SJSA1 (cell line): ENCODE measurements around the gene ALDH3B2. TPM values are rescaled to one million over a fixed set of nuclear protein-coding genes. Genes with fewer than 3 reads are reported as not detected.
"Not testable (repeated sequence)": the region's sequence is repeated elsewhere in the genome, so short reads cannot be mapped to it uniquely, and the experiment has no call there.

Experiments
- DNase-seq, 2 experiments: peaks; one replicate each; pipeline ENCODE4 v3.0.0-alpha.2; 2015 to 2020; ENCODE audit warnings: low spot score in 2 of 2, low read depth in 1 of 2
- H3K27ac ChIP-seq: fragments of 250-450 bp; sonication (Bioruptor Pico); 2 replicates; pipeline ENCODE4 v1.5.1; 2020; ENCODE audit warnings: mild to moderate bottlenecking, moderate library complexity
- H3K27me3 ChIP-seq: fragments of 250-450 bp; sonication (Bioruptor Pico); replicated peaks from 2 replicates; pipeline ENCODE4 v1.5.1; 2020; ENCODE audit warnings: mild to moderate bottlenecking, moderate library complexity
- H3K36me3 ChIP-seq: fragments of 250-450 bp; sonication (Bioruptor Pico); 2 replicates; pipeline ENCODE4 v1.5.1; 2020; ENCODE audit warnings: mild to moderate bottlenecking
- H3K4me1 ChIP-seq: fragments of 250-450 bp; sonication (Bioruptor Pico); replicated peaks from 2 replicates; pipeline ENCODE4 v1.6.1; 2021; ENCODE audit warnings: mild to moderate bottlenecking
- H3K4me3 ChIP-seq: fragments of 250-450 bp; sonication (Bioruptor Pico); 2 replicates; pipeline ENCODE4 v1.5.1; 2020; ENCODE audit warnings: mild to moderate bottlenecking
- H3K9me3 ChIP-seq: fragments of 250-450 bp; sonication (Bioruptor Pico); replicated peaks from 2 replicates; pipeline ENCODE4 v1.5.1; 2020; ENCODE audit warnings: mild to moderate bottlenecking
- total RNA-seq: library from RNA; depleted of rRNA; stranded (reverse); fragments of >200 nt; shearing (Covaris generic); gene quantifications from 2 replicates; pipeline ENCODE4 v1.2.3, GENCODE V29; 2014

Gene ALDH3B2
- total RNA-seq, 1 experiment from 2014 or later: not detected

DNA sequence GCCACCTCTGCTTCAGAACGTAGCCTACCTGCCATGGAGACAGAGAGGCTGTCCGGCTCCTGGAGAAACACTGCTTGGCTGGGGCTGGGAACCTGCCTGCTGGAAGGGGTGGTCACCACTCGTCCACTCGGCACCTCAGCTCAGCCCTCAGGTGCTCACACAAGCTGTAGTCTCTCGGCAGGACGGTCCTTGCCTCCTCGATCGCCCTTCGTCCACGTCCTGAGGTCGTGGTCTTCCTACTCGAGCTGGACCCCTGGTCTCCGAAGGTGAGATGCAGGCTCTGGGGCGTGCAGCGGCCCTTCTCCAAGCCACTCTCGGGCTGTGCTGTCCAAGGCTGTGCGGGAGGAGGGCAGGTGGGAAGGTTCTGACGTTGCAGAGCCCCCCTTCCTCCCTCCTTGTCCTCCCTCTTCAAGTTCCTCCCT lies 35.0 kb downstream of the ALDH3B2 start, which contains the start of gene TBX10:
Gene TBX10, minus strand, starts transcription at position 326 of the 422 bp plus-strand sequence. Its CDS starts 291 bp downstream, at position 35.
- Histone ChIP-seq H3K4me1 (no peaks in the 10 kb centered on the region), H3K4me3 (no peak within 1 kb of the TSS), H3K27ac (no peak within 1 kb of the TSS), H3K36me3 (no peaks in the 10 kb centered on the region), H3K9me3 (peaks cover 23% of the 10 kb centered on the region), H3K27me3 (peaks cover 31% of the 10 kb centered on the region)
- no peak for DNase-seq

- DNase-seq: no peak
- H3K27ac ChIP-seq: no peak overlapping the region
- no peaks in the 10 kb centered on the region for H3K36me3 ChIP-seq
- peaks cover 16% of the 10 kb centered on the region for H3K9me3 ChIP-seq
- H3K4me3 ChIP-seq: no peak overlapping the region
- peaks cover 31% of the 10 kb centered on the region for H3K27me3 ChIP-seq
- no peaks in the 10 kb centered on the region for H3K4me1 ChIP-seq
Observed at GRCh38 chr11:67638535-67639437, 35.6 kb downstream of the ALDH3B2 start.

DNA sequence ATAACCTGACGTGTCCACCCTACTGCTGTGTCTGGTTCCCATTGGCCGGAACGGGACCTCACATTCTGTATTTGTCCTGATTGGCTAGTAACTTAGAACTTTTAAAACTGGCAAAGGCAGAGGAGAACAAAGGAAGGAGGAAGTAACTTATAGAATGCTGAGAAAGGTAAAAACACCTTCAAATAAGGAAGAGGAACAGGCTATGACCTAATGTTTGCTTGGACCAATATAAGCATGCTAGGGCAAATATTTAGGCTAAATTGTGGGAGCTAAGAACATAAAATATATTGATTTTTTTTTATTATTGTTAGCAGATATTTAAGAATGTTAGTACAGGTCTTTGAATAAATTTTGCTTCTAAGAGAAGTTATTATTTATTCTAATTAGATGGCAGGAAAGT lies 37.0 kb downstream of the ALDH3B2 start:
- H3K9me3 ChIP-seq: not testable (repeated sequence)

DNA sequence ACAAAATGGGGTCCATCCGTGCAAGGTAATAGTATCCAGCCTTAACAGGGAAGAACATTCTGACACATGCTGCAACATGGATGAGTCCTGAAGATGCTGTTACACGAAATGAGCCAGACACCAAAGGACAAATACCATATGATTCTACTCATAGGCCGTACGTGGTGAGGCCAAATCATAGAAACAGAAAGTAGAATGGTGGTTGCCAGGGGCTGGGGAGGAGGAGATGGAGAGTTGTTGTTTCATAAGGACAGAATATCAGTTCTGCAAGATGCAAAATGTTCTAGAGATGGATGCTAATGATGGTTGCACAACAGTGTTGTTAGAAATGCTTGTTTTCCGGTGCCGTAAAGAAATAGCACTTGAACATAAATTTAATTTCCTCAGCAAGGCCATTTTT lies 37.5 kb downstream of the ALDH3B2 start:
- 0 out of 2 replicates have a peak, but pooled peaks cover 7% of the 10 kb centered on the region for H3K9me3 ChIP-seq
- H3K4me1 ChIP-seq: no peaks in the 10 kb centered on the region
- H3K36me3 ChIP-seq: no peaks in the 10 kb centered on the region
- H3K27ac ChIP-seq: no peak overlapping the region
- peaks cover 31% of the 10 kb centered on the region for H3K27me3 ChIP-seq
- H3K4me3 ChIP-seq: no peak overlapping the region
- no peak for DNase-seq

More for the DNA sequence above, 37.0 kb downstream of the ALDH3B2 start:
- H3K27ac ChIP-seq, H3K4me3 ChIP-seq, H3K36me3 ChIP-seq, H3K4me1 ChIP-seq, DNase-seq: not testable (repeated sequence)
- H3K27me3 ChIP-seq: peaks cover 31% of the 10 kb centered on the region

GRCh38 chr11:67635231-67635521 lies 39.2 kb downstream of the ALDH3B2 start:
- no peak for DNase-seq
- no peak overlapping the region for H3K27ac ChIP-seq
- no peak overlapping the region for H3K4me3 ChIP-seq
- H3K4me1 ChIP-seq: peaks cover 12% of the 10 kb centered on the region
- H3K9me3 ChIP-seq: 0 out of 2 replicates have a peak, but pooled peaks cover 2% of the 10 kb centered on the region
- peaks cover 23% of the 10 kb centered on the region for H3K27me3 ChIP-seq
- no peaks in the 10 kb centered on the region for H3K36me3 ChIP-seq

- no peak for DNase-seq
- Histone ChIP-seq H3K27ac (no peak overlapping the region), H3K4me1 (peaks cover 15% of the 10 kb centered on the region), H3K36me3 (0 out of 2 replicates have a peak, but pooled peaks cover 2% of the 10 kb centered on the region), H3K9me3 (peaks cover 3% of the 10 kb centered on the region), H3K4me3 (no peak overlapping the region), H3K27me3 (peaks cover 19% of the 10 kb centered on the region)
Observed at GRCh38 chr11:67634366-67635230, 39.8 kb downstream of the ALDH3B2 start.

DNA sequence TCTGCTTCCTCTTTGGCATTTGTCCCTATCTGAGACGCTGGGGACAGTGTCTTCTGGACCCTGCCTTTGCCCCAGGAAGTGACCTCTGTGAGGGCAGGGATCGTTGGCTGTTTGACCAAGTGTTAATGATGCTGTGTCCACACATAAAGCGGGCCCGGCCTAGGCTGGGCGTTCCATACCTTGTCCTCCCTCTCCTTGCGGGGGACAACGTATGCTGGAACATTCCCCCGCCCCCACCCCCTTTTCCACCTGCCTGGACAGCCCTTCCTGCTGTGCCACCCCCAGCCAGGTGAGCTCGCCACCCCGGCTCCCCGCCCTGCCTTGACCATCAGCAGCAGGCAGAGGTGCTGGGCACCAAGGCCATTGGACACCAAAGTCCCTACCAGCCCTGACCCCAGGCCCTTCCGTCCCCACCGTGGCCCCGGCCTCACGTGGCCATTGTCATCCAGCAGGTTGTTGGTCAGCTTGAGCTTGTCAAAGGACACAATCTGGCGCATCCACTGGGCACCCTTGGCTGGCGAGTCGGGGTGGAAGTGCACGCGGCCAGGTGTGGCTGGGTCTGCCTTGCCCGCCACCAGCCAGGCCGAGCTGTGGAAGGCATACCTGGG lies 40.6 kb downstream of the ALDH3B2 start:
- H3K4me1 ChIP-seq: peaks cover 22% of the 10 kb centered on the region
- no peak overlapping the region for H3K27ac ChIP-seq
- peaks cover 6% of the 10 kb centered on the region for H3K9me3 ChIP-seq
- no peak for DNase-seq
- H3K36me3 ChIP-seq: 0 out of 2 replicates have a peak, but pooled peaks cover 5% of the 10 kb centered on the region
- H3K4me3 ChIP-seq: no peak overlapping the region
- H3K27me3 ChIP-seq: peaks cover 15% of the 10 kb centered on the region

GRCh38 chr11:67632982-67633755 lies 41.3 kb downstream of the ALDH3B2 start:
- 0 out of 2 replicates have a peak, but pooled peaks cover 5% of the 10 kb centered on the region for H3K36me3 ChIP-seq
- peaks cover 12% of the 10 kb centered on the region for H3K27me3 ChIP-seq
- H3K9me3 ChIP-seq: peaks cover 6% of the 10 kb centered on the region
- DNase-seq: no peak
- H3K27ac ChIP-seq: no peak overlapping the region
- peaks cover 23% of the 10 kb centered on the region for H3K4me1 ChIP-seq
- H3K4me3 ChIP-seq: no peak overlapping the region

GRCh38 chr11:67632175-67632981 lies 42.0 kb downstream of the ALDH3B2 start:
- Histone ChIP-seq H3K36me3 (0 out of 2 replicates have a peak, but pooled peaks cover 5% of the 10 kb centered on the region), H3K27ac (no peak overlapping the region), H3K9me3 (peaks cover 6% of the 10 kb centered on the region), H3K4me3 (no peak overlapping the region), H3K27me3 (peaks cover 12% of the 10 kb centered on the region), H3K4me1 (peaks cover 23% of the 10 kb centered on the region)
- no peak for DNase-seq

DNA sequence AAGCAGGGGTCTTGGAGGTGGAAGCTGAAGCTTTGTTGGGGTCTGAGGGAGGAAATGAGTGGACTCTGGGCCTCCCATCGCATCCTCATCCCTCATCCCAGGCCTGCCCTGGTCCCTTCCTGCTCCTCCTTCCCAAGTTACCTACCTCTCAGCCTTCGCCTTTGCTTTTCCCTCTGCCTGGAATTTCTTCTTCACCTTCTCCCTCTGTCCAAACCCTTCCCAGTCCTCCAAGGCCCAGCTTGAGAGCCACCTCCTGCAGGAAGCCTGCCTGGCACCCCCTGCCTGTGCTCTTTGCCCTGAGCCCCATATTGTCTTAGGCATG lies 42.6 kb downstream of the ALDH3B2 start:
- H3K4me1 ChIP-seq: peaks cover 23% of the 10 kb centered on the region
- H3K36me3 ChIP-seq: 0 out of 2 replicates have a peak, but pooled peaks cover 5% of the 10 kb centered on the region
- no peak for DNase-seq
- H3K27ac ChIP-seq: no peak overlapping the region
- no peak overlapping the region for H3K4me3 ChIP-seq
- peaks cover 6% of the 10 kb centered on the region for H3K9me3 ChIP-seq
- H3K27me3 ChIP-seq: peaks cover 10% of the 10 kb centered on the region

GRCh38 chr11:67631411-67631810 lies 43.0 kb downstream of the ALDH3B2 start:
- peak in 1 of 2 experiments; percentile 61 for DNase-seq
- H3K27ac ChIP-seq: no peak overlapping the region
- peaks cover 6% of the 10 kb centered on the region for H3K27me3 ChIP-seq
- peaks cover 6% of the 10 kb centered on the region for H3K9me3 ChIP-seq
- H3K4me3 ChIP-seq: no peak overlapping the region
- 0 out of 2 replicates have a peak, but pooled peaks cover 5% of the 10 kb centered on the region for H3K36me3 ChIP-seq
- H3K4me1 ChIP-seq: peaks cover 23% of the 10 kb centered on the region

DNA sequence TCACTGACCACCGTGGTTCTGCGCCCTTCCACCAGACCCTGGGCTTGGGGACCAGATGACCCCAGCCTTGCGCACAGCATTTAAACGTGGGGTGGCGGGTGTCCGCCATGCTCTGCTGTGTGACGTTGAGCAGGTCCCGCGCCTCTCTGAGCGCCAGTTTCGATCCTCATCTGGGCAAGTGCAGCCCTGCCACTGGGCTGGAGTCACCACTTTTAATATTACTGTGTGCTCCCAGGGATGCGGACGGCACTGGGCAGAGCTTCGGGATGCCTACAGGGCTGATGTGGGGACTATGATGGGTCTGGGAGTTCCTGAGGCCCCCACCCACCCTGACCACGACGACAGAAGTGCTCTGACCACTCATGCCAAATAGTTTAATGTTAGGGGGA lies 43.5 kb downstream of the ALDH3B2 start:
- peaks cover 6% of the 10 kb centered on the region for H3K9me3 ChIP-seq
- no peak for DNase-seq
- H3K4me1 ChIP-seq: peaks cover 23% of the 10 kb centered on the region
- H3K27me3 ChIP-seq: peaks cover 6% of the 10 kb centered on the region
- H3K27ac ChIP-seq: peak overlapping the region; percentile 12
- 0 out of 2 replicates have a peak, but pooled peaks cover 5% of the 10 kb centered on the region for H3K36me3 ChIP-seq
- peak overlapping the region; percentile 56 for H3K4me3 ChIP-seq
